ENCODE data around the gene ASB18. TPM values are rescaled to one million over a fixed set of nuclear protein-coding genes. Genes with fewer than 3 reads are reported as not detected.

The ASB18 gene
- total RNA-seq, 4 donors from 2014 or later = not detected

DNA sequence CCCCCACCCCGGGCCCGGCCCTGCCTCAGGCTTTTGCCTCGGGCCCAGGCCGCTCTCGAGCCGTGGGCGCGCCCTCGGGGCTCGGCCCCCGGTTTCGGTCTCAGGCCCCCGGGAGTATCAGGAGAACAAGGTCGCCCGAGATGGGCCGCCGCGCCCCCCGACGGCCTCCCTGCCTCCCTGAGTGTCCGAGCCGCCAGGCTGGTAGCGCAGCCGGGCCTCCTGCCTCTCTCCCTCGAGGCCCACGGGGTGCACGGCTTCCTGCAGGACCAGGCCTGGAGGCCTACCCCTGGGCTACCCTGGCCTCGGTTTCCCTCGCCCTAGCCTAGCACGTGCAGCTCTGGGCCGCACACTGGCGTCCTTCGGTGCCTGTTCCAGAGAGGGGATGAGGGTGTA, 104.4 kb downstream of the ASB18 start:
- H3K27me3 ChIP-seq = peaks cover 0 to 37% of the 10 kb centered on the region in 2 donors
- no peak for DNase-seq
- H3K9me3 ChIP-seq = no peaks in the 10 kb centered on the region
- H3K36me3 ChIP-seq = no peaks in the 10 kb centered on the region
- no peak overlapping the region for H3K4me3 ChIP-seq
- TF ChIP-seq POLR2A (IDR thresholded peaks at IDR 0.05) = no peak
- TF ChIP-seq, protein P1, sequence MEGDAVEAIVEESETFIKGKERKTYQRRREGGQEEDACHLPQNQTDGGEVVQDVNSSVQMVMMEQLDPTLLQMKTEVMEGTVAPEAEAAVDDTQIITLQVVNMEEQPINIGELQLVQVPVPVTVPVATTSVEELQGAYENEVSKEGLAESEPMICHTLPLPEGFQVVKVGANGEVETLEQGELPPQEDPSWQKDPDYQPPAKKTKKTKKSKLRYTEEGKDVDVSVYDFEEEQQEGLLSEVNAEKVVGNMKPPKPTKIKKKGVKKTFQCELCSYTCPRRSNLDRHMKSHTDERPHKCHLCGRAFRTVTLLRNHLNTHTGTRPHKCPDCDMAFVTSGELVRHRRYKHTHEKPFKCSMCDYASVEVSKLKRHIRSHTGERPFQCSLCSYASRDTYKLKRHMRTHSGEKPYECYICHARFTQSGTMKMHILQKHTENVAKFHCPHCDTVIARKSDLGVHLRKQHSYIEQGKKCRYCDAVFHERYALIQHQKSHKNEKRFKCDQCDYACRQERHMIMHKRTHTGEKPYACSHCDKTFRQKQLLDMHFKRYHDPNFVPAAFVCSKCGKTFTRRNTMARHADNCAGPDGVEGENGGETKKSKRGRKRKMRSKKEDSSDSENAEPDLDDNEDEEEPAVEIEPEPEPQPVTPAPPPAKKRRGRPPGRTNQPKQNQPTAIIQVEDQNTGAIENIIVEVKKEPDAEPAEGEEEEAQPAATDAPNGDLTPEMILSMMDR (IDR thresholded peaks at IDR 0.05) = no peak
- no peak overlapping the region for H3K27ac ChIP-seq
- H3K4me1 ChIP-seq = peaks cover 0 to 19% (median 0%) of the 10 kb centered on the region in 4 donors

DNA sequence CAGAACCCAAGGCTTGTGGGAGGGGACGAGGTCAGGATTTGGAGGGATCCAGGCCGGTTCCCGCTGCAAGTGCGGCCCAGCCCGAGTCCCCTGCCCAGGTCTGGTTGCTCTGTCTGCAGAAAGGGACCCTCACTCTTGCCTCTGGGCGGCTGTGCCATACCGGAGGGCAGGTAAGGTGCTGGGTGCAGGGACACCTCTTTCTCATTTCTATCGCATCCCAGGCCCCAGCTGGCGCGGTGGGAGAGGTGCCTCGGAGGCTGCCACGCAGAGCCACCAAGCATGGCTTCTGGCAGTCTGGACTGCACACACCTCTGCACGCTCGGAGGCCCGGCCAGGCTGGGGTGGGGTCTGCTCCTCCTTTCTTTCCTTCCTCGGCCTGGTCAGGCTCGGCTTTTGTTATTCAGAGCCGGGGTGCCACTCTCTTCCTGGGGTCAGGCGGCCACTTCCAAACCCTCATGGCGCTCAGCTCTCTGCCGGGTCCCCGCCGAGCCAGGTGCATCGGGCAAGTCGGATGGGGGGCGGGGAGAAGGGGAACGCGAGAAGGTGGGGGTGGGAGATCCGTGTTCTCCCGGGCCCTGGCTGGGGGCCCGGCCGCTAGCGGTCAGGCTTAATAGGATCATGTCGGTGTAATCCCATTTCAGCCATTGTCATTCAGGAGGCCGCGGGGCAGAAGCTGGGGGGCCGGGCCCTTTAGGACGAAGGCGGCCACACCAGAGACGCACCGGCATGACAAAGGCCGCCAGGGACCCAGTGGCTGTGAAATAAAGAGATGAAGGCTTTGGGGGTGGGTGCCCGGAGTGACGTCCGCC, 105.0 kb downstream of the ASB18 start:
- Histone ChIP-seq H3K4me1 (peaks cover 0 to 13% (median 0%) of the 10 kb centered on the region in 4 donors), H3K9me3 (no peaks in the 10 kb centered on the region), H3K4me3 (no peak overlapping the region), H3K36me3 (no peaks in the 10 kb centered on the region), H3K27ac (no peak overlapping the region), H3K27me3 (peaks cover 0 to 31% of the 10 kb centered on the region in 2 donors)
- DNase-seq = no peak
- no peak for TF ChIP-seq POLR2A (IDR thresholded peaks at IDR 0.05)
- TF ChIP-seq, protein P1 (IDR thresholded peaks at IDR 0.05) = no peak

DNA sequence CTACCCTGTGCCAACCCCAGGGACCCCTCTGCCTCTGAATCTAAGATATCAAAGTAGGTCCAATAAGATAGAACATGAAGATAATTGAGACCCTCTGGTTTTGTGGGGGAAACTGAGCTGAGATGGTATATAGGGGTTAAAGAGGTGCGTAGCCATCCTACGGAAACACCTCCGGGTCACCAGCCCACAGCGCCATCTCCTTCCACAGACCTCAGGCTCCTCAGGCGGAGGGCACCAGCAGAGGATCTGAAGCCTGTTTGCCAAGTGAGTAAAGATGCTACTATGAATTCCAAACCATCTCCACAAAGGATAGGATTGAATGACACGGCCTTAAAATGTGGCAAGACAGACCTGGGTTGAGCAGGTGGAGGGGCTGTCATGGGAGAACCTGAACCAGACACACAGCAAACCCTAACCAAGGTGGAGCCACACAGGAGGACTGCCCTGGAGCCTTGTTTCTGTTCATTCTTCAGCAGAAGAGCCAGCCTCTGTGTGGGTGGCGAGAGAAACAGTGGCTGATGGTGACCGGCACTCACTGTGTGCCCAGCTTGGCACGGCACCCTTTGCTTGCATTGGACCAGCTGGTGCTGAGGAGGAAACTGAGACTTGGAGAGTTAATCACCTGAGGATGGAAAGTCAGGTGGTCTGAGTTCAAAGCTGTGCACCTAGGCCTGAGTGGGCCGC, 106.2 kb downstream of the ASB18 start:
- Histone ChIP-seq H3K27me3 (peaks cover 0 to 19% of the 10 kb centered on the region in 2 donors), H3K27ac (no peak overlapping the region), H3K4me1 (peaks cover 0 to 1% (median 0%) of the 10 kb centered on the region in 4 donors), H3K4me3 (no peak overlapping the region), H3K9me3 (peaks cover 0 to 6% (median 0%) of the 10 kb centered on the region in 4 donors), H3K36me3 (no peaks in the 10 kb centered on the region)
- TF ChIP-seq, protein P1 (IDR thresholded peaks at IDR 0.05) = no peak
- no peak for TF ChIP-seq POLR2A (IDR thresholded peaks at IDR 0.05)
- no peak for DNase-seq

DNA sequence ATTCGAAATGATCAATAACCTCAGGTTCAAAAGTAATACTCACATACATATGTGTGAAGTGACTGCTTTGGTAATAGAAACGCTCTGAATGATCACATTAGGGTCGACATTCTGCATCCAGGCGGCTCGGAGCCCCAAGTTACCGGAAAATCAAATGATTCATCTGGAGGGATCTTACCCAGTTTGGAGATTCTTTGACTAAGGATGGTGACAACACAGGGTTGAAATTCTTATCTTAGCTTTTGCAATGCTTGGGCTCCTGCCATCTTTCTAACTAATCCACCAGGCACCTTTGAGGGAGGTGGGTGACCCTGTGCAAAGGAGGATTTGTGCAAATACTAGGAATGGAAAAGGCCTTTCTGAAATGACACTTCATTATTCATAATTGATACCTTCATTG, 106.8 kb downstream of the ASB18 start:
- H3K4me1 ChIP-seq = no peaks in the 10 kb centered on the region
- H3K9me3 ChIP-seq = peaks cover 0 to 10% (median 0%) of the 10 kb centered on the region in 4 donors
- peaks cover 0 to 15% of the 10 kb centered on the region in 2 donors for H3K27me3 ChIP-seq
- H3K36me3 ChIP-seq = no peaks in the 10 kb centered on the region
- DNase-seq = no peak
- no peak overlapping the region for H3K27ac ChIP-seq
- no peak overlapping the region for H3K4me3 ChIP-seq
- TF ChIP-seq, protein P1 (IDR thresholded peaks at IDR 0.05) = no peak
- TF ChIP-seq POLR2A (IDR thresholded peaks at IDR 0.05) = no peak

DNA sequence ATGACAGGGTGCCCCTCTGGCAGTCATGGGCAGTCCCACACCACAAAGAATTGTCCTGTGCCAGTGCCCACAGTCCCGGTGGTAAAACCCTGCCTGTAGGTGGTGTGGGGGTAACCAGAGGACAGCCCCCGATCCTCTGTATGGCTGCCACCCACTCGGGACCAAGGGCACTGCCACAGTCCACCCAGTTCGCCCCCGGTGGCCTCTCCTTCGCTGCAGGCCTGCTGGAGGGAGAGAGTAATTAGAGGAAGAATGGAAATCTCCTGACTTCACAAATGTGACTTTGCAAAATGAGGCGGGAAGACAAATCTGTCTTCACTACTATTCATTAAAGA, 107.4 kb downstream of the ASB18 start:
- H3K27ac ChIP-seq = no peak overlapping the region
- H3K4me1 ChIP-seq = no peaks in the 10 kb centered on the region
- peaks cover 0 to 15% of the 10 kb centered on the region in 2 donors for H3K27me3 ChIP-seq
- H3K4me3 ChIP-seq = no peak overlapping the region
- no peak for TF ChIP-seq POLR2A (IDR thresholded peaks at IDR 0.05)
- TF ChIP-seq, protein P1 (IDR thresholded peaks at IDR 0.05) = no peak
- H3K36me3 ChIP-seq = no peaks in the 10 kb centered on the region
- peaks cover 0 to 12% (median 0%) of the 10 kb centered on the region in 4 donors for H3K9me3 ChIP-seq
- DNase-seq = no peak

Data from Peyer's patch (tissue), 4 donors.